Peyer's patch (tissue), 4 donors: ENCODE measurements around the gene RBP4. TPM values are rescaled to one million over a fixed set of nuclear protein-coding genes. Genes with fewer than 3 reads are reported as not detected.

Source experiments
- DNase-seq, 3 donors: peaks; one replicate each; pipeline ENCODE4 v3.0.0-alpha.2; 2017 to 2019
- H3K27ac ChIP-seq, 4 donors: fragments of 200-600 bp; sonication (generic); one replicate each; pipeline ENCODE4 v1.5.1; 2016 to 2019
- H3K27me3 ChIP-seq, 2 donors: fragments of 200-600 bp; sonication (generic); one replicate each; pipeline ENCODE4 v1.5.1; 2019
- H3K36me3 ChIP-seq, 3 donors: fragments of 200-600 bp; sonication (generic); one replicate each; pipeline ENCODE4 v1.5.1; 2016 to 2019
- H3K4me1 ChIP-seq, 4 donors: fragments of 200-600 bp; sonication (generic); one replicate each; pipeline ENCODE4 v1.5.1; 2016 to 2019
- H3K4me3 ChIP-seq, 4 donors: fragments of 200-600 bp; sonication (generic); 1 replicate in 3 of 4; 2 replicates in 1 of 4; pipeline ENCODE4 v1.5.1; 2016 to 2019; ENCODE audit warnings: mild to moderate bottlenecking in 1 of 4
- H3K9me3 ChIP-seq, 4 donors: fragments of 200-600 bp; sonication (generic); one replicate each; pipeline ENCODE4 v1.5.1; 2016 to 2019; ENCODE audit warnings: mild to moderate bottlenecking in 1 of 4
- POLR2A ChIP-seq, 2 donors: fragments of 450-650 bp; IDR thresholded peaks; one replicate each; pipeline ENCODE4 v1.5.1; 2017; ENCODE audit warnings: antibody characterized with exemption in 2 of 2, mild to moderate bottlenecking in 2 of 2, moderate library complexity in 2 of 2
- total RNA-seq, 4 donors: library from RNA; depleted of rRNA; stranded (reverse); fragments of >200 nt; gene quantifications; one replicate each; pipeline ENCODE4 v1.1.0, GENCODE V29; 2016
- TF ChIP-seq, protein P1 (sequence below), 6 experiments: fragments of 450-650 bp in 4 of 6; fragments of 200-600 bp in 2 of 6; sonication (generic) in 1 of 6; IDR thresholded peaks; one replicate each; pipeline ENCODE4 v1.5.1; 2017 to 2019; ENCODE audit warnings: antibody characterized with exemption in 6 of 6, mild to moderate bottlenecking in 3 of 6, moderate library complexity in 1 of 6

RBP4 gene
- total RNA-seq, 4 donors from 2014 or later, result 1.7 to 3.9 TPM; not detected in 2

DNA sequence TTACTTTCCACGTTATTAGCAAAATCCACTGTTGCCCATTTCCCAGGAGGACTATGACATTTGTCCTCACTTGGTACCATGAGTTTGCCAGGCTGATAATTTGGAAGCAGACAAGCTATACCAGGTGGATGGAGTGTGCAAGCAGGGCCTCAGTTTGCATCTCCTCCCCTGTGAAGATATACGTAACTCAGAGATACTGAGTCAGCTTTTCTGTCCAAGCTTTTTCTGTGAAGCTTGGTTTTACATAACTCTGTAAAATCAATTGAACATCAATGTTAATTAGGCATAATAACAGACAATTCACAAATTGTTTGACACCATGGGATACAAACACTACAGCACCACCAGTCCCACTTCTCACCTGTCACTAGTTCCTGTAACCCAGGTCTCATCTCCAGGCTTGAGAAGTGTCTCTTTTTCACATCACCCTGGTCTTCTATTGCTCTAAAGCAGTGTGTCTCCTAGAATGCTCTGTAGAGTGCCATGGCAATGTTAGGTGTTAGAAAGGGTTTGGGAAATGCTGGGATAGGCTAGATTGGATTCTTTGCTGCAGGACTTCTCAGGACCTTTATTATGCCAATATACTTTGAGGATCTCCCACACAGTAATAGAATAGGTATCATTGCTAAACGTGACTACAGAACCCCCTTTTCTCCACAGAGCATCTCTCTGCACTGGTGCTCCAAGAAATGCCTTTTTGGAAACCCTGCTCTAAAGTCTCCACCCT, 20.9 kb downstream of the RBP4 start:
- no peak for DNase-seq
- Histone ChIP-seq H3K4me3 (no peak overlapping the region), H3K9me3 (peaks cover 0 to 3% (median 0%) of the 10 kb centered on the region in 4 donors), H3K36me3 (no peaks in the 10 kb centered on the region), H3K27me3 (no peaks in the 10 kb centered on the region), H3K4me1 (no peaks in the 10 kb centered on the region), H3K27ac (no peak overlapping the region)
- no peak for TF ChIP-seq POLR2A (IDR thresholded peaks at IDR 0.05)
- TF ChIP-seq, protein P1, sequence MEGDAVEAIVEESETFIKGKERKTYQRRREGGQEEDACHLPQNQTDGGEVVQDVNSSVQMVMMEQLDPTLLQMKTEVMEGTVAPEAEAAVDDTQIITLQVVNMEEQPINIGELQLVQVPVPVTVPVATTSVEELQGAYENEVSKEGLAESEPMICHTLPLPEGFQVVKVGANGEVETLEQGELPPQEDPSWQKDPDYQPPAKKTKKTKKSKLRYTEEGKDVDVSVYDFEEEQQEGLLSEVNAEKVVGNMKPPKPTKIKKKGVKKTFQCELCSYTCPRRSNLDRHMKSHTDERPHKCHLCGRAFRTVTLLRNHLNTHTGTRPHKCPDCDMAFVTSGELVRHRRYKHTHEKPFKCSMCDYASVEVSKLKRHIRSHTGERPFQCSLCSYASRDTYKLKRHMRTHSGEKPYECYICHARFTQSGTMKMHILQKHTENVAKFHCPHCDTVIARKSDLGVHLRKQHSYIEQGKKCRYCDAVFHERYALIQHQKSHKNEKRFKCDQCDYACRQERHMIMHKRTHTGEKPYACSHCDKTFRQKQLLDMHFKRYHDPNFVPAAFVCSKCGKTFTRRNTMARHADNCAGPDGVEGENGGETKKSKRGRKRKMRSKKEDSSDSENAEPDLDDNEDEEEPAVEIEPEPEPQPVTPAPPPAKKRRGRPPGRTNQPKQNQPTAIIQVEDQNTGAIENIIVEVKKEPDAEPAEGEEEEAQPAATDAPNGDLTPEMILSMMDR (IDR thresholded peaks at IDR 0.05), result no peak

- no peak overlapping the region for H3K4me3 ChIP-seq
- H3K27ac ChIP-seq, result no peak overlapping the region
- DNase-seq, result peak in 1 of 3 donors; percentile 53
- no peaks in the 10 kb centered on the region for H3K4me1 ChIP-seq
- H3K9me3 ChIP-seq, result peaks cover 0 to 3% (median 0%) of the 10 kb centered on the region in 4 donors
- H3K36me3 ChIP-seq, result no peaks in the 10 kb centered on the region
- TF ChIP-seq, protein P1 (IDR thresholded peaks at IDR 0.05), result no peak
- no peak for TF ChIP-seq POLR2A (IDR thresholded peaks at IDR 0.05)
- no peaks in the 10 kb centered on the region for H3K27me3 ChIP-seq
Measured at GRCh38 chr10:93579089-93579488, 21.9 kb downstream of the RBP4 start.

DNA sequence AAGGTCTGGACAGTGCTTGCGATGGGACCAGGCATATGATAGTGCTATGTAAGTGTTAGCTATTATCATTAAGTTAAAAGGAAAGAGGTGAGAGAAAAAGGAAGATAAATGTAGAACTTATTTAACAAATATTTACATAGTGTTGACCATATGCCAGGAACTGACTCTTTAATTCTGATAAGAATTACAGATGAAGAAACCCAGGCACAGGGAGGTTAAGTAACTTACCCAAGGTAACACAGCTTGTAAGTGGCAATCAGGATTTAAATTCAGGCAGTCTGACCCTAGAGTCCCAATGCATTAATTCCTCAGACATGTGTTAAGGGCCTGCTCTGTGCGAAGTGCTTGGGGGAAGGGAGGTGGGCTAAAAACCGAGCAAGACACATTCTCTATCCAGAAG, 23.5 kb downstream of the RBP4 start:
- H3K4me1 ChIP-seq, result peaks cover 0 to 3% (median 0%) of the 10 kb centered on the region in 4 donors
- DNase-seq, result no peak
- H3K27ac ChIP-seq, result peak overlapping the region in 2 of 4 donors; percentile 8 to 50
- no peak for TF ChIP-seq POLR2A (IDR thresholded peaks at IDR 0.05)
- TF ChIP-seq, protein P1 (IDR thresholded peaks at IDR 0.05), result no peak
- H3K27me3 ChIP-seq, result no peaks in the 10 kb centered on the region
- H3K4me3 ChIP-seq, result no peak overlapping the region
- H3K9me3 ChIP-seq, result peaks cover 0 to 3% (median 0%) of the 10 kb centered on the region in 4 donors
- no peaks in the 10 kb centered on the region for H3K36me3 ChIP-seq

GRCh38 chr10:93576888-93577287, 24.1 kb downstream of the RBP4 start:
- peaks cover 0 to 4% (median 0%) of the 10 kb centered on the region in 4 donors for H3K4me1 ChIP-seq
- DNase-seq, result no peak
- no peak overlapping the region for H3K4me3 ChIP-seq
- H3K27ac ChIP-seq, result peak overlapping the region in 2 of 4 donors; percentile 8 to 50
- no peak for TF ChIP-seq POLR2A (IDR thresholded peaks at IDR 0.05)
- TF ChIP-seq, protein P1 (IDR thresholded peaks at IDR 0.05), result no peak
- H3K36me3 ChIP-seq, result no peaks in the 10 kb centered on the region
- peaks cover 0 to 3% (median 0%) of the 10 kb centered on the region in 4 donors for H3K9me3 ChIP-seq
- H3K27me3 ChIP-seq, result no peaks in the 10 kb centered on the region

DNA sequence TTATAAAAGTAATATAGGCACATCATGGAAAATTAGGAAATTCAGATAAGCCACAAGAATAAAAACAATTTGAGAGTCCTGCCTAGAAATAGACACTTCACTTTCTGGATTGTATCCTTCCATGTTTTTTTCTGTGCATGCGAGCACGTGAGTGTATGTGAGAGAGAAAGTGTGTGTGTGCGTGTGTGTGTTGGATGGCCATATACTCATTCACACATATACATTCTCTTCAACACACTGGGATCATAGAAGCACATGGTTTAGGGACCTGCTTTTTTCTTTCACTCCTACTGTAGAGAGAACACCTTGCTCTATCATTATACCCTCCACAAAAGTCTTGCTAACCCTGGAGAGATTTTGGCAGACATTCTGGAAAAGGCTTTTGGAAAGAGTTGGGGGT, 27.1 kb downstream of the RBP4 start:
- TF ChIP-seq POLR2A (IDR thresholded peaks at IDR 0.05), result no peak
- TF ChIP-seq, protein P1 (IDR thresholded peaks at IDR 0.05), result no peak
- no peak for DNase-seq
- Histone ChIP-seq H3K4me3 (no peak overlapping the region), H3K27me3 (no peaks in the 10 kb centered on the region), H3K36me3 (no peaks in the 10 kb centered on the region), H3K9me3 (no peaks in the 10 kb centered on the region), H3K27ac (no peak overlapping the region), H3K4me1 (peaks cover 0 to 4% (median 0%) of the 10 kb centered on the region in 4 donors)
